GM23338 (cell line): Measurements from ENCODE around the gene JDP2. TPM values are rescaled to one million over a fixed set of nuclear protein-coding genes. Genes with fewer than 3 reads are reported as not detected.

Experiments used
- ATAC-seq: fragments of 200-7000 bp; cut with Tn5 transposase; 3 replicates; pipeline ENCODE4 v1.9.1; 2020
- DNase-seq: peaks from one replicate; pipeline ENCODE4 v3.0.0-alpha.2; 2015; ENCODE audit warnings: low spot score
- H2AFZ ChIP-seq: fragments of 200-600 bp; sonication (generic); 2 replicates; pipeline ENCODE4 v1.8.0; 2016; ENCODE audit warnings: antibody characterized with exemption, mild to moderate bottlenecking, moderate library complexity
- H3F3A ChIP-seq: fragments of 200-600 bp; sonication (generic); replicated peaks from 2 replicates; pipeline ENCODE4 v1.8.0; 2017; ENCODE audit warnings: antibody characterized with exemption, mixed run types, low read depth
- H3K27ac ChIP-seq: fragments of 200-600 bp; sonication (generic); 2 replicates; pipeline ENCODE4 v1.6.1; 2016; ENCODE audit warnings: low read depth
- H3K27me3 ChIP-seq: fragments of 200-600 bp; sonication (generic); 2 replicates; pipeline ENCODE4 v1.8.0; 2016; ENCODE audit warnings: mild to moderate bottlenecking, mixed run types, moderate library complexity; ENCODE audit not compliant: insufficient read depth
- H3K36me3 ChIP-seq: fragments of 200-600 bp; sonication (generic); 2 replicates; pipeline ENCODE4 v1.8.0; 2016; ENCODE audit warnings: mild to moderate bottlenecking; ENCODE audit not compliant: insufficient read depth
- H3K4me1 ChIP-seq: fragments of 200-600 bp; sonication (generic); 2 replicates; pipeline ENCODE4 v1.8.0; 2016; ENCODE audit warnings: mild to moderate bottlenecking, moderate library complexity; ENCODE audit not compliant: insufficient read depth
- H3K4me2 ChIP-seq: fragments of 200-600 bp; sonication (generic); 2 replicates; pipeline ENCODE4 v1.7.1; 2017; ENCODE audit warnings: mixed run types
- H3K4me3 ChIP-seq: fragments of 200-600 bp; sonication (generic); 2 replicates; pipeline ENCODE4 v1.6.1; 2016; ENCODE audit warnings: mixed run types
- H3K79me2 ChIP-seq: fragments of 200-600 bp; sonication (generic); replicated peaks from 2 replicates; pipeline ENCODE4 v1.8.0; 2017; ENCODE audit warnings: mild to moderate bottlenecking; ENCODE audit not compliant: insufficient read depth
- H3K9me2 ChIP-seq: fragments of 200-600 bp; sonication (generic); 2 replicates; pipeline ENCODE4 v1.8.0; 2017; ENCODE audit not compliant: insufficient read depth
- H4K20me1 ChIP-seq: fragments of 200-600 bp; sonication (generic); replicated peaks from 2 replicates; pipeline ENCODE4 v1.8.0; 2017; ENCODE audit warnings: mild to moderate bottlenecking; ENCODE audit not compliant: insufficient read depth
- H3K27ac Mint-ChIP-seq: 2 replicates; pipeline ENCODE4 v1.8.0; 2020; ENCODE audit warnings: inconsistent platforms, mild to moderate bottlenecking, moderate library complexity, mixed read lengths
- H3K27me3 Mint-ChIP-seq: 3 replicates; pipeline ENCODE4 v1.8.0; 2022; ENCODE audit warnings: low read depth, mild to moderate bottlenecking, moderate library complexity, mixed read lengths, inconsistent platforms; ENCODE audit not compliant: insufficient read depth, poor library complexity
- H3K36me3 Mint-ChIP-seq: 3 replicates; pipeline ENCODE4 v1.8.0; 2021; ENCODE audit warnings: low read depth, mild to moderate bottlenecking, inconsistent platforms, moderate library complexity, mixed read lengths
- H3K4me1 Mint-ChIP-seq: 3 replicates; pipeline ENCODE4 v1.8.0; 2020; ENCODE audit warnings: mild to moderate bottlenecking, inconsistent platforms, mixed read lengths
- H3K4me3 Mint-ChIP-seq: 3 replicates; pipeline ENCODE4 v1.8.0; 2021; ENCODE audit warnings: moderate library complexity, mild to moderate bottlenecking, inconsistent platforms, mixed read lengths
- H3K9me3 Mint-ChIP-seq: 3 replicates; pipeline ENCODE4 v1.8.0; 2020; ENCODE audit warnings: moderate library complexity, mild to moderate bottlenecking, inconsistent platforms, mixed read lengths
- CREB1 ChIP-seq: fragments of 250-450 bp; sonication (Bioruptor Pico); IDR thresholded peaks from 2 replicates; pipeline ENCODE4 v1.5.0; 2020; ENCODE audit warnings: low read depth, mild to moderate bottlenecking, moderate library complexity
- CTCF ChIP-seq, 2 experiments: fragments of 200-600 bp in 1 of 2; sonication (generic) in 1 of 2; conservative IDR thresholded peaks; 2 replicates each; pipeline versions ENCODE4 v1.5.1 to v1.6.1; 2016 to 2017; ENCODE audit warnings: antibody characterized with exemption in 2 of 2, low read depth in 2 of 2, mild to moderate bottlenecking in 2 of 2, moderate library complexity in 1 of 2
- ETS1 ChIP-seq: IDR thresholded peaks from 2 replicates; pipeline ENCODE4 v1.6.1; 2016; ENCODE audit warnings: antibody characterized with exemption
- EZH2 ChIP-seq: fragments of 200-600 bp; sonication (generic); IDR thresholded peaks from one replicate; pipeline ENCODE4 v1.8.0; 2017; ENCODE audit warnings: antibody characterized with exemption, mild to moderate bottlenecking, low read depth; ENCODE audit not compliant: unreplicated experiment
- EZH2phosphoT487 ChIP-seq: fragments of 200-600 bp; sonication (generic); IDR thresholded peaks from one replicate; pipeline ENCODE4 v1.8.1; 2018; ENCODE audit warnings: antibody characterized with exemption; ENCODE audit not compliant: unreplicated experiment
- JUNB ChIP-seq: IDR thresholded peaks from one replicate; pipeline ENCODE4 v1.6.1; 2016; ENCODE audit warnings: antibody characterized with exemption; ENCODE audit not compliant: unreplicated experiment
- NANOG ChIP-seq: IDR thresholded peaks from 2 replicates; pipeline ENCODE4 v1.6.1; 2016; ENCODE audit warnings: antibody characterized with exemption, borderline replicate concordance
- POLR2AphosphoS5 ChIP-seq: IDR thresholded peaks from 2 replicates; pipeline ENCODE4 v1.6.1; 2016; ENCODE audit warnings: antibody characterized with exemption, low read depth
- REST ChIP-seq: IDR thresholded peaks from one replicate; pipeline ENCODE4 v1.6.1; 2018; ENCODE audit warnings: antibody characterized with exemption; ENCODE audit not compliant: unreplicated experiment
- STAT1 ChIP-seq: IDR thresholded peaks from one replicate; pipeline ENCODE4 v1.6.1; 2016; ENCODE audit warnings: antibody characterized with exemption; ENCODE audit not compliant: unreplicated experiment
- ZNF114 ChIP-seq: fragments of 250-450 bp; sonication (Bioruptor Pico); IDR thresholded peaks from 2 replicates; pipeline ENCODE4 v1.5.0; 2020; ENCODE audit warnings: mild to moderate bottlenecking, moderate library complexity
- ZNF331 ChIP-seq: fragments of 250-450 bp; sonication (Bioruptor Pico); IDR thresholded peaks from 2 replicates; pipeline ENCODE4 v1.5.0; 2020; ENCODE audit warnings: low read depth, mild to moderate bottlenecking, moderate library complexity
- ZNF462 ChIP-seq: fragments of 250-450 bp; sonication (Bioruptor Pico); IDR thresholded peaks from 2 replicates; pipeline ENCODE4 v1.5.0; 2020; ENCODE audit warnings: mild to moderate bottlenecking, moderate library complexity
- polyA plus RNA-seq: library from polyadenylated mRNA; unstranded; fragments of >200 nt; fragmentation: Nextera tagmentation; extraction: Ambion mirVana; gene quantifications from 2 replicates; pipeline ENCODE4 v1.2.1, GENCODE V29; 2016
- total RNA-seq: library from RNA; depleted of rRNA; stranded (reverse); fragments of >200 nt; shearing (Covaris generic); gene quantifications from 2 replicates; pipeline ENCODE4 v1.2.3, GENCODE V29; 2014

The JDP2 gene
- total and polyA plus RNA-seq, 2 experiments from 2014 or later = 12.5 to 38.9 TPM

GRCh38 chr14:75461303-75461702 is 33.5 kb downstream of the JDP2 start:
- DNase-seq (no peak), ATAC-seq (no peak)
- Histone ChIP-seq H4K20me1 (peaks cover 7% of the 10 kb centered on the region), H3K9me2 (no peaks in the 10 kb centered on the region), H3K27ac (no peak overlapping the region), H3K4me3 (no peak overlapping the region), H3K36me3 (no peaks in the 10 kb centered on the region; the same call in 1 of the 2 replicates), H3K4me1 (peaks cover 20% of the 10 kb centered on the region), H2AFZ (no peak overlapping the region), H3K4me2 (no peak overlapping the region), H3F3A (no peaks in the 10 kb centered on the region), H3K79me2 (peaks cover 21% of the 10 kb centered on the region), H3K27me3 (no peaks in the 10 kb centered on the region)
- Mint-ChIP-seq H3K9me3 (no peaks in the 10 kb centered on the region), H3K4me3 (no peak overlapping the region), H3K36me3 (peaks cover 29% of the 10 kb centered on the region), H3K27ac (no peak overlapping the region), H3K27me3 (peaks cover 7% of the 10 kb centered on the region), H3K4me1 (peaks cover 37% of the 10 kb centered on the region)
- TF ChIP-seq CREB1 (CRISPR knock-in tag) (no peak), EZH2 (no peak), POLR2AphosphoS5 (no peak), ZNF462 (CRISPR knock-in tag) (no peak), ZNF114 (CRISPR knock-in tag) (no peak), NANOG (no peak), ZNF331 (CRISPR knock-in tag) (no peak), EZH2phosphoT487 (no peak), ETS1 (no peak), REST (no peak), CTCF (conservative IDR thresholded peaks at IDR 0.05; ENCODE audit: low read depth in 2 of 2) (no peak), JUNB (no peak), STAT1 (no peak)
